GM12874 (cell line): ENCODE results near the gene NMT1.

ENCODE experiments used
- CTCF ChIP-seq: IDR thresholded peaks from 2 replicates; pipeline ENCODE4 v1.5.1; 2011; ENCODE audit warnings: low read depth, mild to moderate bottlenecking, control low read depth, low read length, moderate library complexity; ENCODE audit not compliant: insufficient read depth

Gene NMT1

GRCh38 chr17:45050481-45051059, 10.5 kb upstream of the NMT1 start:
- TF ChIP-seq CTCF: no peak

DNA sequence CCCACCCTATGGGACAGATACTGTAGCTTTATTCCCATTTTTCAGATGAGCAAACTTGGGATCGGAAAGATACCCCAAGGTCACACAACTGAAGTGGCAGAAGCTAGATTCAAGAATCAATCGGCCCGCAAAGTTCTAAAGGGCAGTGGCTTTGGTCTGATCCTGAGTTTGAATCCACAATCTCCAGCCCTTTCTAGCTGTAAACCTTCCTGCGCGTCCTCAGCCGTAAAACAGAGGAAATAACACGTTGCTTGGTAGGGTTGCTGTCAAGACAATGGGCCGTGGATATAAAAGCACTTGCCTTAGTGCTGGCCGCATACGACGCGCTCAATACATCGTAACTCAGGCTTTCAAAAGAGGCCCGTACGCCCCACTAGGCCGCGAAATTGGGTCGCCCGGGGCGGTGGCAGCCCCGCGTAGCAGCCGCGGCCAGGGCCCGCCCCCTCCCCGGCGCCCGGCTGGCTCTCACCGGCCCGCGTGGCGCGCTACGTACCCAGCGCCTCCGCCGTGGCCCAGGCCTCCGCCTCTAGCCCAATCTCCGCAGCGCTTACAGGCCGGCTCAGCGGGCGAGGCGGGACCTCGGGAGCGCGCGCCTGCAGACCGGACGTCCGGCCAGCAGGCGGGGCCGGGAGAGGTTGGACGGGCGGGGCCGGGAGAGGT, 9.9 kb upstream of the NMT1 start, which contains the start of gene DCAKD:
Gene DCAKD, minus strand, starts transcription at position 573 of the 660 bp plus-strand sequence. CDS start 16,747 bp downstream, outside the sequence.
- TF ChIP-seq CTCF: no peak

- no peak for TF ChIP-seq CTCF
Observed at GRCh38 chr17:45052052-45052772, 8.9 kb upstream of the NMT1 start.

DNA sequence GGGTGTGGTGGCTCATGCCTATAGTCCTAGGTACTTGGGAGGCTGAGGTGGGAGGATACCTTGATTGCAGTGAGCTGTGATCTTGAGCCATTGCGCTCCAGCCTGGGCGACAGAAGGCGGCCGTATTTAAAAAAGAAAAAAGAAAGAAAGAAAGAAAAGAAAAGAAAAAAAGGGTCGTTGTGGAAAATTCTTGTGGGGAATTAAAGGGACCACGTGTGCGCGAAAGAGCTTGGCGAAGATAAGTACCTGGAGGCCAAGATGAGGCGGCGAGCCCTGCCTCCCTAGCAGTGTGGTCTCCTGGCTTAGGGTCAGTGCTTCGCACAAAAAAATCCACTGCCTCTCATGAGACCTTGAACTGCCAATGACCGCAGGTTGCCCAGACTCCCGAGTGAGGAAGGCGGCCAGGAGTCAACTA, 728 bp upstream of the NMT1 start:
- no peak for TF ChIP-seq CTCF

DNA sequence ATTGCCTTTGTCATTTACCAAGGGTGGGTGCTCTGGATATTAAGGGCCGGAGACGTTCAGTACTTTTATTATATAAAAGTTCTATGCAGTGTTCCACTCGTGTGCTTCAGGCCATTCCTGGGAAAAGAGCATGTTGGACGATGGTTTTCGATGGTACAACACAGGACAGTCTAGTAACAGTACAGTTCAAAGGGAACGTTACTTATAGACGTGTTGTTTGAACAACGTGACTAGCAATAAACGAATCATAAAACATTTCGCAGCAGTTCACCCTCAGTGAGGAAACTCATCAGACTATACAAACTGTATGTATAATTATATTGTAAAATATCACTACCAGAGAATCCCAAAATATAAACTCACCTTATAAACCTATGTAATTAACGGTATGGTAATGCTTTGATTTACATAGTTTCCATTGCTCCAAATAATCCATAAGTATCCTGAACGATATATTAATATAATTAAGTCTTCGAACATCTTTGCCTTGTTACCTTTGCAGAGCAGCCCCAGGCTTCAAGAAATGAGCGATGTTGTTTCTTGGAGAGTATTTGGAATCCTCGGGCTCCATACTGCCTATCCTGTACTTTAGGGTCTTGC, 589 bp downstream of the NMT1 start:
- TF ChIP-seq CTCF: no peak

DNA sequence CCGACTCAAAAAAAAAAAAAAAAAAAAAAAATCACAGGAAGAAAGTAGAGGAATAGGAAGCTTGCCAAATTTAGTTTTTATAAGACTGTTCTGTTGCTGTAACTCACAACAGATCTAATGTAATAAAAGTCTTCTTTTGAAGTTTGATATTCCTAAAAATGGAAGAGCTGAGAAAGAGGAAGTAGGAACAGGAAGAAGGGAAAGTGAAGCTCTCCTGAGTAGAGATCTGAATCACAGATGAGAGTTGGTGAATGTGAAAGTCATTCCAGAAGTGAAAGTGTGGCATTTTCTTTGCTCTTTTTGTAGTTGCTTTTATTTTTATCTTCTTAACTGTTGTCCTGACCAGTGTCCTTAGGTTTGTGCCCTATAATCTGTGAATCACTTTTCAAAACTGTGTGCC, 2.1 kb downstream of the NMT1 start:
- TF ChIP-seq CTCF: no peak

GRCh38 chr17:45067637-45068036, 6.5 kb downstream of the NMT1 start:
- TF ChIP-seq CTCF: no peak
